WTC11 (cell line): ENCODE measurements around the gene ENG. TPM values are rescaled to one million over a fixed set of nuclear protein-coding genes. Genes with fewer than 3 reads are reported as not detected.
"Not testable (repeated sequence)": the region's sequence is repeated elsewhere in the genome, so short reads cannot be mapped to it uniquely, and the experiment has no call there.

ENCODE experiments used
- ATAC-seq: fragments of 200-7000 bp; cut with Tn5 transposase; 2 replicates; pipeline ENCODE4 v1.10.0; 2021; ENCODE audit warnings: mild to moderate bottlenecking, moderate library complexity
- CTCF ChIA-PET: fragments of 300-600 bp; sonication (Branson Sonifier 250); formaldehyde crosslinking; loops from one replicate; lab custom pipeline; 2021; ENCODE audit warnings: antibody characterized with exemption; lab: Charles Lee
- POLR2A ChIA-PET: fragments of 350-600 bp; sonication (Branson Sonifier 250); formaldehyde crosslinking; loops from one replicate; lab custom pipeline; 2021; ENCODE audit warnings: antibody characterized with exemption; lab: Charles Lee
- DNase-seq: peaks from one replicate; pipeline ENCODE4 v3.0.0; 2021; ENCODE audit warnings: low spot score
- H3K27ac Mint-ChIP-seq: 2 replicates; pipeline ENCODE4 v1.8.0; 2021; ENCODE audit warnings: mixed read lengths
- H3K27me3 Mint-ChIP-seq: 2 replicates; pipeline ENCODE4 v1.8.0; 2021; ENCODE audit warnings: low read depth, mild to moderate bottlenecking, moderate library complexity, mixed read lengths
- H3K36me3 Mint-ChIP-seq: 2 replicates; pipeline ENCODE4 v1.8.0; 2021; ENCODE audit warnings: mixed read lengths
- H3K4me1 Mint-ChIP-seq: 2 replicates; pipeline ENCODE4 v1.8.0; 2022; ENCODE audit warnings: mixed read lengths
- H3K4me3 Mint-ChIP-seq: 2 replicates; pipeline ENCODE4 v1.8.0; 2021; ENCODE audit warnings: mild to moderate bottlenecking, moderate library complexity, mixed read lengths
- H3K9me3 Mint-ChIP-seq: 2 replicates; pipeline ENCODE4 v1.8.0; 2021; ENCODE audit warnings: mixed read lengths
- ATF6 ChIP-seq: sonication (generic); formaldehyde crosslinking; IDR thresholded peaks from 2 replicates; pipeline ENCODE4 v1.8.1; 2023; ENCODE audit warnings: mild to moderate bottlenecking, missing genetic modification reagents
- CTCF ChIP-seq: fragments of 200-600 bp; IDR thresholded peaks from 2 replicates; pipeline ENCODE4 v1.8.0; 2022; ENCODE audit warnings: antibody characterized with exemption
- HMGXB4 ChIP-seq: sonication (generic); formaldehyde crosslinking; IDR thresholded peaks from 2 replicates; pipeline ENCODE4 v1.8.1; 2023; ENCODE audit warnings: mild to moderate bottlenecking, moderate library complexity, missing genetic modification reagents
- JUN ChIP-seq: sonication (generic); formaldehyde crosslinking; IDR thresholded peaks from 2 replicates; pipeline ENCODE4 v1.8.0; 2023; ENCODE audit warnings: mild to moderate bottlenecking, missing genetic modification reagents
- PREB ChIP-seq: sonication (generic); formaldehyde crosslinking; IDR thresholded peaks from 2 replicates; pipeline ENCODE4 v1.8.1; 2022; ENCODE audit warnings: mild to moderate bottlenecking, missing genetic modification reagents, moderate library complexity, borderline replicate concordance
- RELA ChIP-seq: sonication (generic); formaldehyde crosslinking; IDR thresholded peaks from 2 replicates; pipeline ENCODE4 v1.8.1; 2022; ENCODE audit warnings: missing genetic modification reagents, mild to moderate bottlenecking, borderline replicate concordance
- SP1 ChIP-seq: sonication (generic); formaldehyde crosslinking; conservative IDR thresholded peaks from 2 replicates; pipeline ENCODE4 v1.8.1; 2022; ENCODE audit warnings: missing genetic modification reagents
- ZNF423 ChIP-seq: fragments of 250-450 bp; sonication (Bioruptor Pico); IDR thresholded peaks from 2 replicates; pipeline ENCODE4 v2.1.2; 2022; ENCODE audit warnings: mild to moderate bottlenecking, moderate library complexity
- ZSCAN18 ChIP-seq: fragments of 250-450 bp; sonication (Bioruptor Pico); IDR thresholded peaks from 2 replicates; pipeline ENCODE4 v2.1.2; 2022; ENCODE audit warnings: mild to moderate bottlenecking, moderate library complexity
- total RNA-seq: library from RNA; stranded (reverse); gene quantifications from 3 replicates; pipeline ENCODE4 v1.2.3, GENCODE V29; 2021

The ENG gene
- total RNA-seq, 1 experiment from 2014 or later = 4.4 TPM

- not testable (repeated sequence) for H3K36me3 Mint-ChIP-seq, H3K9me3 Mint-ChIP-seq, DNase-seq, ATAC-seq, H3K27ac Mint-ChIP-seq, H3K27me3 Mint-ChIP-seq, H3K4me3 Mint-ChIP-seq
- POLR2A ChIA-PET = interaction anchor here (0.7 to 1.2 kb wide), 7 partner anchors 12 to 419 kb away, joined by 3 to 9 read pairs (median 3); partner anchors contain the start of genes CDK9, FPGS, LRSAM1 and RPL12
- peak; percentile 4; the same call in 1 of the 2 replicates for TF ChIP-seq CTCF
- H3K4me1 Mint-ChIP-seq = peaks cover 10% of the 10 kb centered on the region
- CTCF ChIA-PET = interaction anchor here (0.6 to 4.2 kb wide), 73 partner anchors 8 to 1577 kb away, joined by 3 to 115 read pairs (median 6); partner anchors contain the start of genes AK1, CDK9, CFAP157 and ENG
These were observed 15.7 kb upstream of the ENG start for GRCh38 chr9:127870153-127870491.

- no peaks in the 10 kb centered on the region for H3K9me3 Mint-ChIP-seq
- no peak overlapping the region for H3K4me3 Mint-ChIP-seq
- DNase-seq (peak; percentile 96), ATAC-seq (peak; percentile 89)
- no peak overlapping the region; the same call in 1 of the 2 replicates for H3K27ac Mint-ChIP-seq
- ChIA-PET CTCF (interaction anchor here (0.6 to 4.2 kb wide), 81 partner anchors 8 to 1784 kb away, joined by 3 to 115 read pairs (median 5); partner anchors contain the start of genes AK1, CDK9, CFAP157 and ENG), POLR2A (interaction anchor here (0.6 to 1.2 kb wide), 9 partner anchors 13 to 418 kb away, joined by 3 to 9 read pairs (median 3); partner anchors contain the start of genes CDK9, FPGS, LRSAM1 and RPL12)
- no peaks in the 10 kb centered on the region for H3K36me3 Mint-ChIP-seq
- no peak for TF ChIP-seq PREB (CRISPR knock-in tag)
- peak; percentile 92 for TF ChIP-seq CTCF
- 0 out of 2 replicates have a peak, but pooled peaks have one; percentile 33 for TF ChIP-seq SP1 (CRISPR knock-in tag)
- TF ChIP-seq ZSCAN18 (CRISPR knock-in tag) = peak; percentile 13; the same call in 1 of the 2 replicates
- 0 out of 2 replicates have a peak, but pooled peaks have one; percentile 42 for TF ChIP-seq ZNF423 (CRISPR knock-in tag)
- no peak for TF ChIP-seq ATF6 (CRISPR knock-in tag)
- H3K27me3 Mint-ChIP-seq = no peaks in the 10 kb centered on the region
- peaks cover 10% of the 10 kb centered on the region for H3K4me1 Mint-ChIP-seq
These were observed 15.1 kb upstream of the ENG start for GRCh38 chr9:127869310-127870152.

- ATAC-seq = no peak
- H3K4me1 Mint-ChIP-seq = peaks cover 10% of the 10 kb centered on the region
- DNase-seq = no peak
- H3K4me3 Mint-ChIP-seq = no peak overlapping the region
- H3K27me3 Mint-ChIP-seq = no peaks in the 10 kb centered on the region
- H3K36me3 Mint-ChIP-seq = no peaks in the 10 kb centered on the region
- H3K27ac Mint-ChIP-seq = peak overlapping the region; percentile 65
- CTCF ChIA-PET = interaction anchor here (0.6 to 4.2 kb wide), 29 partner anchors 9 to 279 kb away, joined by 3 to 115 read pairs (median 10); partner anchors contain the start of genes AK1, CDK9, ENG and PIP5KL1
- H3K9me3 Mint-ChIP-seq = no peaks in the 10 kb centered on the region
- POLR2A ChIA-PET = interaction anchor here (1.1 kb wide), 1 partner anchor 83 kb away, joined by 3 read pairs; the partner anchor contains the start of gene CDK9
- TF ChIP-seq RELA (no peak), JUN (CRISPR knock-in tag) (no peak), HMGXB4 (CRISPR knock-in tag) (no peak)
These were observed 13.9 kb upstream of the ENG start for GRCh38 chr9:127868278-127868902.
